ENCODE measurements around the gene NEK1. TPM values are rescaled to one million over a fixed set of nuclear protein-coding genes. Genes with fewer than 3 reads are reported as not detected.

The NEK1 gene
- total and polyA plus RNA-seq, 2 donors (not counting 1 experiment from before 2014, with no cell fraction given): 3.3 to 21.4 TPM

DNA sequence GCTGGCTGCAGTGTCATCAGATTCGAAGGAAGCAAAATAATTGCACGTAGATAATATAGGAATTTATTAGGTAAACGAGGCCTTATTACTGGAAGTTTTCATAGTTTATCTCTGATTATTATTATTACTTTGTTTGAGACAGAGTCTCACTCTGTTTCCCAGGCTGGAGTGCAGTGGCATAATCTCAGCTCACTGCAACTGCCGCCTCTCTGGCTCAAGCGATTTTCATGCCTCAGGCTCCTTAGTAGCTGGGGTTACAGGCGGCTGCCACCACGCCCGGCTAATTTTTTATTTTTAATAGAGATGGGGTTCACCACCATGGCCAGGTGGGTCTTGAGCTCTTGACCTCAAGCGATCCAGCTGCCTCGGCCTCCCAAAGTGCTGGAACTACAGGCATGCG is 20.5 kb upstream of the NEK1 start:
- Histone ChIP-seq H3K4me1 (ENCODE audit: control insufficient read depth in 2 of 2, insufficient read depth in 2 of 2, low read length in 2 of 2) (peaks cover 0 to 3% of the 10 kb centered on the region in 2 donors), H4K20me1 (ENCODE audit: control insufficient read depth, insufficient read depth, low read length, poor library complexity, severe bottlenecking) (no peaks in the 10 kb centered on the region), H3K36me3 (replicated peaks in 1 of 2; ENCODE audit: control extremely low read depth in 1 of 2, control insufficient read depth in 1 of 2, extremely low read depth in 1 of 2, insufficient read depth in 2 of 2, low read length in 1 of 2) (peaks cover 3 to 5% of the 10 kb centered on the region in 2 experiments), H2AFZ (ENCODE audit: insufficient read depth, low read depth, low read length, poor library complexity, severe bottlenecking) (no peak overlapping the region), H3K9me3 (ENCODE audit: control extremely low read depth in 1 of 3, control insufficient read depth in 2 of 3, insufficient read depth in 1 of 3, low read length in 2 of 3) (no peaks in the 10 kb centered on the region), H3K9ac (ENCODE audit: low read length) (no peak overlapping the region), H3K79me2 (ENCODE audit: control insufficient read depth, insufficient read depth, low read length) (peaks cover 42% of the 10 kb centered on the region), H3K27ac (ENCODE audit: low read length in 2 of 2) (no peak overlapping the region), H3K27me3 (replicated peaks in 1 of 4; ENCODE audit: control extremely low read depth in 1 of 4, control insufficient read depth in 3 of 4, insufficient read depth in 4 of 4, low read length in 3 of 4) (no peaks in the 10 kb centered on the region), H3K4me2 (replicated peaks; ENCODE audit: low read depth, low read length, poor library complexity, severe bottlenecking) (no peak overlapping the region), H3K4me3 (ENCODE audit: control extremely low read depth in 1 of 5, extremely low read depth in 1 of 5, insufficient read depth in 1 of 5, low read depth in 2 of 5, low read length in 4 of 5) (no peak overlapping the region)
- Mint-ChIP-seq H3K4me3 (no peak overlapping the region), H3K27ac (no peak overlapping the region), H3K4me1 (peaks cover 15% of the 10 kb centered on the region), H3K9me3 (ENCODE audit: insufficient read depth) (no peaks in the 10 kb centered on the region), H3K27me3 (no peaks in the 10 kb centered on the region)
- CTCF ChIA-PET: no interaction called here
- no peak for TF ChIP-seq EZH2 (IDR thresholded peaks at IDR 0.05; ENCODE audit: borderline replicate concordance, insufficient read depth, low read depth, low read length, poor library complexity, severe bottlenecking)
- TF ChIP-seq, protein P1, sequence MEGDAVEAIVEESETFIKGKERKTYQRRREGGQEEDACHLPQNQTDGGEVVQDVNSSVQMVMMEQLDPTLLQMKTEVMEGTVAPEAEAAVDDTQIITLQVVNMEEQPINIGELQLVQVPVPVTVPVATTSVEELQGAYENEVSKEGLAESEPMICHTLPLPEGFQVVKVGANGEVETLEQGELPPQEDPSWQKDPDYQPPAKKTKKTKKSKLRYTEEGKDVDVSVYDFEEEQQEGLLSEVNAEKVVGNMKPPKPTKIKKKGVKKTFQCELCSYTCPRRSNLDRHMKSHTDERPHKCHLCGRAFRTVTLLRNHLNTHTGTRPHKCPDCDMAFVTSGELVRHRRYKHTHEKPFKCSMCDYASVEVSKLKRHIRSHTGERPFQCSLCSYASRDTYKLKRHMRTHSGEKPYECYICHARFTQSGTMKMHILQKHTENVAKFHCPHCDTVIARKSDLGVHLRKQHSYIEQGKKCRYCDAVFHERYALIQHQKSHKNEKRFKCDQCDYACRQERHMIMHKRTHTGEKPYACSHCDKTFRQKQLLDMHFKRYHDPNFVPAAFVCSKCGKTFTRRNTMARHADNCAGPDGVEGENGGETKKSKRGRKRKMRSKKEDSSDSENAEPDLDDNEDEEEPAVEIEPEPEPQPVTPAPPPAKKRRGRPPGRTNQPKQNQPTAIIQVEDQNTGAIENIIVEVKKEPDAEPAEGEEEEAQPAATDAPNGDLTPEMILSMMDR (IDR thresholded peaks at IDR 0.05): no peak
- ATAC-seq (ENCODE audit: low read depth) (no peak), DNase-seq (no peak)
- POLR2A ChIA-PET: no interaction called here
- intact Hi-C loops (cut with micrococcal nuclease): no loop called here
- WGBS (ENCODE audit: insufficient coverage): 100% methylated on average over 1 of the region's 11 CpGs

DNA sequence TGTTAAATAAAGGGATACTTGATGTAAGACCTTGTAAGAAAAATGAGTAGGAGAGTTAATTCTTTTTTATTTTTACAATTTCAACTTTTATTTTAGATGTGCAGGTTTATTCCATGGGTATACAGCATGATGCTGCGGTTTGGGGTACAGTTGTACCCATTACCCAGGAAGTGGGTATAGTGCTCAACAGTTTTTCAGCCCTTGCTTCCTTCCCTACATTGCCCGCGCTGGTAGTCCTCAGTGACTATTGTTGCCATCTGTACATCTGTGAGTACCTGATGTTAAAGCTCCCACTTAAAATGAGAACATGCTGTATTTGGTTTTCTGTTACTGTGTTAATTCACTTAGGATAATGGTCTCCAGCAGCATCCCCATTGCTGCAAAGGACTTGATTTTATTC is 17.7 kb upstream of the NEK1 start:
- Histone ChIP-seq H3K4me2 (replicated peaks; ENCODE audit: low read depth, low read length, poor library complexity, severe bottlenecking) (no peak overlapping the region), H3K4me3 (ENCODE audit: control extremely low read depth in 1 of 5, extremely low read depth in 1 of 5, insufficient read depth in 1 of 5, low read depth in 2 of 5, low read length in 4 of 5) (no peak overlapping the region), H3K9me3 (ENCODE audit: control extremely low read depth in 1 of 3, control insufficient read depth in 2 of 3, insufficient read depth in 1 of 3, low read length in 2 of 3) (no peaks in the 10 kb centered on the region), H4K20me1 (ENCODE audit: control insufficient read depth, insufficient read depth, low read length, poor library complexity, severe bottlenecking) (peaks cover 8% of the 10 kb centered on the region), H3K9ac (ENCODE audit: low read length) (no peak overlapping the region), H3K79me2 (ENCODE audit: control insufficient read depth, insufficient read depth, low read length) (peaks cover 68% of the 10 kb centered on the region), H3K4me1 (ENCODE audit: control insufficient read depth in 2 of 2, insufficient read depth in 2 of 2, low read length in 2 of 2) (peaks cover 0 to 3% of the 10 kb centered on the region in 2 donors), H3K27me3 (replicated peaks in 1 of 4; ENCODE audit: control extremely low read depth in 1 of 4, control insufficient read depth in 3 of 4, insufficient read depth in 4 of 4, low read length in 3 of 4) (no peaks in the 10 kb centered on the region), H2AFZ (ENCODE audit: insufficient read depth, low read depth, low read length, poor library complexity, severe bottlenecking) (no peak overlapping the region), H3K36me3 (replicated peaks in 1 of 2; ENCODE audit: control extremely low read depth in 1 of 2, control insufficient read depth in 1 of 2, extremely low read depth in 1 of 2, insufficient read depth in 2 of 2, low read length in 1 of 2) (peaks cover 0 to 1% of the 10 kb centered on the region in 2 experiments), H3K27ac (ENCODE audit: low read length in 2 of 2) (no peak overlapping the region)
- intact Hi-C loops (cut with micrococcal nuclease): no loop called here
- no peak overlapping the region for H3K4me3 Mint-ChIP-seq
- TF ChIP-seq, protein P1 (IDR thresholded peaks at IDR 0.05): no peak
- TF ChIP-seq EZH2 (IDR thresholded peaks at IDR 0.05; ENCODE audit: borderline replicate concordance, insufficient read depth, low read depth, low read length, poor library complexity, severe bottlenecking): no peak
- no CpG with 5 or more reads among the region's 3 CpGs for WGBS (ENCODE audit: insufficient coverage)
- H3K4me1 Mint-ChIP-seq: peaks cover 26% of the 10 kb centered on the region
- DNase-seq: no peak
- POLR2A ChIA-PET: interaction anchor here (1.2 kb wide), 1 partner anchor 17 kb away, joined by 3 read pairs; no protein-coding TSS in a partner anchor
- no peaks in the 10 kb centered on the region for H3K27me3 Mint-ChIP-seq
- no peaks in the 10 kb centered on the region for H3K9me3 Mint-ChIP-seq (ENCODE audit: insufficient read depth)
- no peak overlapping the region for H3K27ac Mint-ChIP-seq
- CTCF ChIA-PET: no interaction called here
- no peak for ATAC-seq (ENCODE audit: low read depth)

All from B cell (primary cell).